ENCODE measurements around the gene ADARB2. TPM values are rescaled to one million over a fixed set of nuclear protein-coding genes. Genes with fewer than 3 reads are reported as not detected.
"Not testable (repeated sequence)": the region's sequence is repeated elsewhere in the genome, so short reads cannot be mapped to it uniquely, and the experiment has no call there.

The ADARB2 gene
- total RNA-seq, 1 donor from 2014 or later, result 0.05 TPM

DNA sequence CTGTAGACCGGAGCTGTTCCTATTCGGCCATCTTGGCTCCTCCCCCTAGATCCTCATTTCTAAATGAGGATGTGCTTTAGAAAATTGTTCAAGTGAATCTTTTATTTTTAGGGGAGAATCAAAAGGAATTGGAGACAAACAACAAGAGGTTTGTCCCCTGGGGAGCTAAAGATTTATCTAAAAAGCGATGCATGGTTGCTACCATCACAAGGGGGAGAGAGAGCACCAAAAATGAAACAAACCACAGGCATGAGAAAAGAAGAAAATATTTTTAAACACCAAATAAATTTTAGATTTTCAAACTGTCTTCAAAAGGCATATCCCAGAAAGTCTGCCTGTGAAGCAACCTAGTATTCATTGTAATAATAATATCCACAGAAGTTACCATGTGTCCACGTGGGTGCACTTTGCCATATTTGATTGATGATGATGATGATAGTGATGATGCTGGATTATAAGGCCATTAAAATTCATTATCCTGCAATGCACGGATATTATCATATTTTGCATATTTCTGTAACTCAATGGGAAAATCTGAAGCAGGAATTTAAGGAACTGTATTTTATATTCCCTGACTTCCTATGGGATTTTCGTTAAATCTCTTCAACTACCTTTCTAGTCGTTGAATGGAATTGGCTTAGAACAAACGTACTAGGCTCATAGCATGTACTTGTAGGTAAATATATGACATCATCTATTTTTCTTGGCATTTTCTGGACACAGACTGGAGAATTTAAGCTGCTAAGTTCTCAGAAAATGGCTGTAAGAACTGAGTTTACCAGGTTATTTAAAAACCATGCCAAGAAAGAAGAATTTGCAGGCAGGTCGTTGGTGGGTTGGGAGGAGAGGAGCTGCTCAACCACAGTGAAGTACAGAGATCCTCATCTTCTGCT, 509.6 kb downstream of the ADARB2 start:
- no peaks in the 10 kb centered on the region for H3K4me1 Mint-ChIP-seq (ENCODE audit: low read depth)
- DNase-seq (ENCODE audit: low spot score), result no peak
- H3K9me3 Mint-ChIP-seq, result no peaks in the 10 kb centered on the region
- no peak overlapping the region for H3K27ac Mint-ChIP-seq
- H3K4me3 Mint-ChIP-seq (ENCODE audit: low read depth), result no peak overlapping the region
- intact Hi-C loops (cut with micrococcal nuclease), result no loop called here
- no peaks in the 10 kb centered on the region for H3K36me3 Mint-ChIP-seq (ENCODE audit: low read depth)
- H3K27me3 Mint-ChIP-seq (ENCODE audit: low read depth), result peaks cover 9% of the 10 kb centered on the region

DNA sequence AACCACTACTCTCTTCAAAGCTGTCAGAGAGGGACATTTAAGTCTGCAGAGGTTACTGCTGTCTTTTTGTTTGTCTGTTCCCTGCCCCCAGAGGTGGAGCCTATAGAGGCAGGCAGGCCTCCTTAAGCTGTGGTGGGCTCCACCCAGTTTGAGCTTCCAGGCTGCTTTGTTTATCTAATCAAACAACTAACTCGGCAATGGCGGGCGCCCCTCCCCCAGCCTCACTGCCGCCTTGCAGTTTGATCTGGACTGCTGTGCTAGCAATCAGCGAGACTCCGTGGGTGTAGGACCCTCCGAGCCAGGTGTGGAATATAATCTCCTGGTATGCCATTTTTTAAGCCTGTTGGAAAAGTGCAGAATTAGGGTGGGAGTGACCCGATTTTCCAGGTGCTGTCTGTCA, 510.4 kb downstream of the ADARB2 start:
- H3K4me3 Mint-ChIP-seq (ENCODE audit: low read depth); DNase-seq (ENCODE audit: low spot score); H3K9me3 Mint-ChIP-seq; intact Hi-C loops (cut with micrococcal nuclease); H3K27ac Mint-ChIP-seq; H3K36me3 Mint-ChIP-seq (ENCODE audit: low read depth); H3K4me1 Mint-ChIP-seq (ENCODE audit: low read depth); H3K27me3 Mint-ChIP-seq (ENCODE audit: low read depth): not testable (repeated sequence)

DNA sequence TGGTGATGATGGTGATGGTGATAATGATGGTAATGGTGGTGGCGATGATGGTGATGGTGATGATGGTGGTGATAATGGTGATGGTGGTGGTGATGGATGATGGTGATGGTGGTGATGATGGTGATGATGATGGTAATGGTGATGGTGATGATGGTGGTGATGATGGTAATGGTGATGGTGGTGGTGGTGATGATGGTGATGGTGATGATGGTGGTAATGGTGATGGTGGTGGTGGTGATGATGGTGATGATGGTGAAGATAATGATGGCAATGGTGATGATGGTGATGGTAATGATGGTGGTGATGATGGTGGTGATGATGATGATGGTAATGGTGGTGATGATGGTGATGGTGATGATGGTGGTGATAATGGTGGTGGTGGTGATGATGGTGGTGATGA, 517.5 kb downstream of the ADARB2 start:
- H3K27ac Mint-ChIP-seq; H3K9me3 Mint-ChIP-seq; DNase-seq (ENCODE audit: low spot score); H3K4me3 Mint-ChIP-seq (ENCODE audit: low read depth); H3K4me1 Mint-ChIP-seq (ENCODE audit: low read depth); H3K36me3 Mint-ChIP-seq (ENCODE audit: low read depth); intact Hi-C loops (cut with micrococcal nuclease); H3K27me3 Mint-ChIP-seq (ENCODE audit: low read depth): not testable (repeated sequence)

DNA sequence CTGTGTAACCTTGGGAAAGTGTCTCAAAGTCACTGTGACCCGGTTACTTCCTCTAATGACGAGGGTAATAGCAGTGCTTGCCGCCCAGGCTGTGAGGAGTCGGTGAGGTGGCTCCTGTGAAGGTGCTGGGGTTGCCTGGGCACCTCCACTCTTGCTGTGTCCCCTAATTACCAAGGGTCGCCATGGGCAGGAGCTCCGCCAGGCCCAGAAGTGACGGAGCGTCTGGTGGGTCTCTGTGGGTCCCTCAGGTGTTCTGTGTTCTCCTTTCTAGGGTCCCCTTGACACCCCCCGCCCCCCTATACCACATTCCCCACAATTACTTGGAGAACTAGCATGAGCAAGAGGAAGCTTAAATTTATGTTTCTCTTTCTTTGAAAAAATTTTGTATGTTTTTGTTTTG, 519.7 kb downstream of the ADARB2 start:
- Mint-ChIP-seq H3K4me1 (ENCODE audit: low read depth) (no peaks in the 10 kb centered on the region), H3K27me3 (ENCODE audit: low read depth) (no peaks in the 10 kb centered on the region), H3K4me3 (ENCODE audit: low read depth) (no peak overlapping the region), H3K9me3 (no peaks in the 10 kb centered on the region), H3K27ac (no peak overlapping the region), H3K36me3 (ENCODE audit: low read depth) (no peaks in the 10 kb centered on the region)
- DNase-seq (ENCODE audit: low spot score), result no peak
- intact Hi-C loops (cut with micrococcal nuclease), result no loop called here

DNA sequence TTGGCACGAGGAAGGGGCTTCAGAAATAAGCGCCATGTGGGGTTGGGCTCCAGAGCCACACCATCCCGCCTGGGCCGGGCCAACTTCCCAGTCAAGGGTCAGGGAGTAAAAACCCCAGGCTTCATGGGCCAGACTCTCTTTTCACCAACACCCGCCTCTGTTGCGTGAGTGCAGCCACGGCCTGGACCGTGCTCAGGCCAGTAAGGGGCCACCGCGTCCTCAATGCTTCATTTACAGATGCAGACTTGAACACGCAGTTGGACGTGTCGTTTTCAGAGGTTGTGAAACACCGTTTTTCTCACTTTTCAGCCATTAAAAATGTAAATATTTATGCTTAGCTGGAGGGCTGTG, 520.1 kb downstream of the ADARB2 start:
- Mint-ChIP-seq H3K4me3 (ENCODE audit: low read depth) (no peak overlapping the region), H3K9me3 (no peaks in the 10 kb centered on the region), H3K4me1 (ENCODE audit: low read depth) (no peaks in the 10 kb centered on the region), H3K27ac (no peak overlapping the region), H3K36me3 (ENCODE audit: low read depth) (no peaks in the 10 kb centered on the region), H3K27me3 (ENCODE audit: low read depth) (no peaks in the 10 kb centered on the region)
- no peak for DNase-seq (ENCODE audit: low spot score)
- intact Hi-C loops (cut with micrococcal nuclease), result no loop called here

DNA sequence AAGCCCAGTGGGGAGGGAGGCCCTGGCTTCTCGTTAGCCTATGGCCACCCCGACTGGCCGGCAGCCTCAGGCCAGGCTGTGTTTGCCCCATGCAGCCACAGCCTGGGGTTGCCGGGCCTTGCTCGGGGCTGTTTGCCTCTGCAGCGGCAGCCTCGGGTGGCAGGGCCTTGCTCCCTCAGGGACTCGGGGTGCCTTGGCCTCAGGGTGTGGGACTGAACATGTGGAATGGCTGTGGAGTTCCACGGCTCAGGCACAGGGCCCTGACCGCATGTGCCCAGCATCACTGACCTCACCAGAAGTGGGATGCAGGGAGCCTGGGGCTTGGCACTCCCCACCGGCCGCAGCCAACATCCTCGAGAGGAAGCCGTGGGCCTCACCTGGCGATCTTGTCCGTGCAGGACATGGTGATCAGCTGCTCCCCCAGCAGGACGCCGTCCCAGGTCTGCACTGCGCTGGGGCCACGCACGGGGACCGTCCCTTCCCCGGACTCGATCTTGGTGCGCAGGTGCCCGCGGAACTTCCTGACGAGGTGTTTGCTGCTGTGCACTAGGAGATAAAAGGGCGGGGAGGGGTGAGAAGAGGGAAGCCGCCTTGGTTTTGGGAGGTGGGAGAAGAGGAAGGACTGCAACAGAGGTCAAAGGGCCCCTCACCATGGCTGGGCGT, 520.6 kb downstream of the ADARB2 start:
- DNase-seq (ENCODE audit: low spot score), result no peak
- Mint-ChIP-seq H3K4me3 (ENCODE audit: low read depth) (no peak overlapping the region), H3K27ac (no peak overlapping the region), H3K36me3 (ENCODE audit: low read depth) (no peaks in the 10 kb centered on the region), H3K9me3 (no peaks in the 10 kb centered on the region), H3K27me3 (ENCODE audit: low read depth) (no peaks in the 10 kb centered on the region), H3K4me1 (ENCODE audit: low read depth) (no peaks in the 10 kb centered on the region)
- intact Hi-C loops (cut with micrococcal nuclease), result no loop called here

DNA sequence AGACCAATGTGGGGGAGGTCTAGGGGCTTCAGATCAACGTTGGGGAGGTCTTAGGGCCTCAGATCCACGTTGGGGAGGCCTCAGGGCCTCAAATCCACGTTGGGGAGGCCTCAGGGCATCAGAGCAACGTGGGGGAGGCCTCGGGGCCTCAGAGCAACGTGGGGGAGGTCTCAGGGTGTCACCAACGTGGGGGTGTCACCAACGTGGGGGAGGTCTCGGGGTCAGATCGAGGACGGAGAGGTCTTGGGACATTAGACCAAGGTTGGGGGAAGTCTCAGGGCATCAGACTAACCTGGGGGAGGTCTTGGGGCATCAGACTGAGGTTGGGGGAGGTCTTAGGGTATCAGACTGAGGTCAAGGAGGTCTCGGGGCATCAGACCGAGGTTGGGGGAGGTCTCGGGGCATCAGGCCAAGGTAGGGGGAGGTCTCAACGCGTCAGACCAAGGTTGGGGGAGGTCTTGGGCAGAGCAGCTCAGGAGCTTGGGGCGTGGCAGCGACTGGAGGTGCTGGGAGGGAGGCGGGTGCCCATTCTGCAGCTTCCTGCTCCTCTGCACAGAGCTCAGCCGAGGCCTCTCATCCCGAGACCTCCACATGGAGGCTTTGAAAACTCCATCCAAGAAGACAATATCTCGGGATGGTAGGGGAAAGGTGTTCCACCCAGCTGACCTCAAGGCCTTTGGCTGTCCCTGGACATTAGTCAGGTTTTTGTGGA, 521.3 kb downstream of the ADARB2 start:
- Mint-ChIP-seq H3K9me3 (no peaks in the 10 kb centered on the region), H3K4me3 (ENCODE audit: low read depth) (no peak overlapping the region), H3K27ac (no peak overlapping the region), H3K36me3 (ENCODE audit: low read depth) (no peaks in the 10 kb centered on the region), H3K4me1 (ENCODE audit: low read depth) (no peaks in the 10 kb centered on the region), H3K27me3 (ENCODE audit: low read depth) (no peaks in the 10 kb centered on the region)
- intact Hi-C loops (cut with micrococcal nuclease), result no loop called here
- DNase-seq (ENCODE audit: low spot score), result no peak

DNA sequence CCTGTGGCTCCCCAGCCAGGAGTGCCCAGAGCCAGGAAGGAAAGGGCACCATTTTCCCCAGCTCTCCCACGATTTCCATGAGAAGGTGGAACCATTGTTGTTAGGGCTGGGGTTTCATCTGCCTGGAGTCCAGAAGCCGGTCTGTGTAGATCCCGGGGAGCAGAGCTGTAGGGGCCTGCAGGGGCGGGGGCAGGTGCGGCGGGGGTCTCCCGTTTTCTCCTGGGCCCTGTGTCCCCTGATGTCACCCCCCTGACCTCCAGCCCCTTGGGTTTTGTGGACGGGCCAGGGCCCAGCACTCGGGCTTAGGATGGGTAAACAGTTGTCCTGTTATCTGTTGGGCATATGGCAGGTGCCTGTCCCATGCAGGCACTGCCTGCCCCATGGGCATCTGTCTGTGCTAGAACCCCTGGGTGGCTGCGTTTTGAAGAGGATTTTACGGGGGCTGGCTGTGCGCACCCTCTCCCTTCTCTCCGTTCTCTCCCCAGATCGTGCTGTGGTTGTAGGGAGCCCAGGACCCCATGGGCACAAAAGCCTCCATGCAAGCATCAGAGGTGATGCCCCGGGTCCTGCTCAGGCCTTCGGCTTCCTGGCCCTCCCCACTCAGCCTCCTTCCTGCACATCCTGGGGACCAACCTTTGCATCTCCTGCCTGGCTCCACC, 522.3 kb downstream of the ADARB2 start:
- no peaks in the 10 kb centered on the region for H3K9me3 Mint-ChIP-seq
- no peaks in the 10 kb centered on the region for H3K27me3 Mint-ChIP-seq (ENCODE audit: low read depth)
- DNase-seq (ENCODE audit: low spot score), result no peak
- no peaks in the 10 kb centered on the region for H3K36me3 Mint-ChIP-seq (ENCODE audit: low read depth)
- intact Hi-C loops (cut with micrococcal nuclease), result no loop called here
- no peaks in the 10 kb centered on the region for H3K4me1 Mint-ChIP-seq (ENCODE audit: low read depth)
- H3K4me3 Mint-ChIP-seq (ENCODE audit: low read depth), result no peak overlapping the region
- H3K27ac Mint-ChIP-seq, result no peak overlapping the region

DNA sequence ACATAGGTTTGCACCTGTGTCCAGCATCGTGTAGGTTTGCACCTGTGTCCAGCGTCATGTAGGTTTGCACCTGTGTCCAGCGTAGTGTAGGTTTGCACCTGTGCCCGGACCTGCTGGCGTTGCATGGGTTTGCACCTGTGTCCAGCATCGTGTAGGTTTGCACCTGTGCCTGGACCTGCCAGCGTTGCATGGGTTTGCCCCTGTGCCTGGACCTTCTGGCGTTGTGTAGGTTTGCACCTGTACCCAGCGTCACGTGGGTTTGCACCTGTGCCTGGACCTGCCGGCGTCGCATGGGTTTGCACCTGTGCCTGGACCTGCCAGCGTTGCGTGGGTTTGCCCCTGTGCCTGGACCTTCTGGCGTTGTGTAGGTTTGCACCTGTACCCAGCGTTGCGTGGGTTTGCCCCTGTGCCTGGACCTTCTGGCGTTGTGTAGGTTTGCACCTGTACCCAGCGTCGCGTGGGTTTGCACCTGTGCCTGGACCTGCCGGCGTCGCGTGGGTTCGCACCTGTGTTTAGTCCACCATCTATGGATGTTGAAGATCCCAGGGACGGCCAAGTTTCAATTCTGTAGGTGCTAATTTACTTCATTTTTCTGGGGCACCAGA, 523.2 kb downstream of the ADARB2 start:
- no peak for DNase-seq (ENCODE audit: low spot score)
- Mint-ChIP-seq H3K4me1 (ENCODE audit: low read depth) (no peaks in the 10 kb centered on the region), H3K4me3 (ENCODE audit: low read depth) (no peak overlapping the region), H3K9me3 (no peaks in the 10 kb centered on the region), H3K36me3 (ENCODE audit: low read depth) (no peaks in the 10 kb centered on the region), H3K27ac (no peak overlapping the region), H3K27me3 (ENCODE audit: low read depth) (no peaks in the 10 kb centered on the region)
- intact Hi-C loops (cut with micrococcal nuclease), result no loop called here

DNA sequence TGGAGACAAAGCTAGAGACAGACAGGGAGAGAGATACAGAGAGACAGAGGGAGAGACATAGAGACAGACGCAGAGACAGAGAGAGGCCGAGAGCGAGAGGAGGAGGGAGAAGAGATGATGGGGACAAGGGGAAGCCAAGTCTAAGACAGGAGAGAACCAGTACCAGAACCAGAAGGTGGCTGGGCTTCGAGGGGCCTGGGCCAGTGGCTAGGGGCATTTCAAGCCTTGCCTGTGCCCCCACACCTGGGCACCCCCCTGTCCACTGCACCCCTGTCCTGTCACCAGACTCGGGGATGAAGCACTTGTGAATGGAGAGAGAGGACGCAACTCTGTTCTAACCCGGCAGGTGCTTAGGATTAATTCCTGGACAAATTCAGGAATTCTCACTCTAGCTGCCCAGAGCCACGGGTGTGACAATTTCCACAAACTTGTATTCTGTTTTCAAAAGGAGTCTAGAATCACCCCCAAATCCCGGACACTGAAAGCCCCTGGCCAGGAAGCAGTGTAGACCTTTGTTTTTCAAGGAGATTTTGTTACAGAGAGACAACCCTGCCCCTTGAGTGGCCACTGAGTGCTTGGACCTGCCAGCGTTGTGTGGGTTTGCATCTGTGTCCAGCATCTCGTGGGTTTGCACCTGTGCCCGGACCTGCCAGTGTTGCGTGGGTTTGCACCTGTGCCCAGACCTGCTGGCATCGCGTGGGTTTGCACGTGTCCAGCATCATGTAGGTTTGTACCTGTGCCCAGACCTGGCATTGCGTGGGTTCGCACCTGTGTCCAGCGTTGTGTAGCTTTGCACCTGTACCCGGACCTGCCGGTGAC, 523.9 kb downstream of the ADARB2 start:
- Mint-ChIP-seq H3K4me3 (ENCODE audit: low read depth) (no peak overlapping the region), H3K36me3 (ENCODE audit: low read depth) (no peaks in the 10 kb centered on the region), H3K27ac (no peak overlapping the region), H3K27me3 (ENCODE audit: low read depth) (no peaks in the 10 kb centered on the region), H3K4me1 (ENCODE audit: low read depth) (no peaks in the 10 kb centered on the region), H3K9me3 (no peaks in the 10 kb centered on the region)
- DNase-seq (ENCODE audit: low spot score), result no peak
- intact Hi-C loops (cut with micrococcal nuclease), result no loop called here

DNA sequence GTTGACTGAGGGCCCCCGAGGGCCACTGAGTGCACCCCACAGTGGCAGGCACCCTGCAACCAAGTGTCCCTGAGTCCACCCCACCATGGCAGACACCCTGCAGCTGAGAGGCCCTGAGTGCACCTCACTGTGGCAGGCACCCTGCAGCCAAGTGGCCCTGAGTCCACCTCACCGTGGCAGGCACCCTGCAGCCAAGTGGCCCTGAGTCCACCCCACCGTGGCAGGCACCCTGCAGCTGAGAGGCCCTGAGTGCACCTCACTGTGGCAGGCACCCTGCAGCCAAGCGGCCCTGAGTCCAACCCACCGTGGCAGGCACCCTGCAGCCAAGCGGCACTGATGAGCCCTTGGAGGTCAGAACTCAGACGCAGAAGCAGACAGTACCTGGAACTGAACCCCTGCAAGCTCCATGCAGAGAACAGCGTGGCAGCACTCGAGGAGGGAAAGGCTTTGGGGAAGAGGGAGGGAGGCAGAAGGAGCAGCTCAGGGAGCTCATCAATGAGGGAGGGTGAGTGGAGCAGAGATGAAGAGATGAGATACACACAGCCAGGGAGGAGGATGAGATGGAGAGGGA, 524.7 kb downstream of the ADARB2 start:
- intact Hi-C loops (cut with micrococcal nuclease), result no loop called here
- Mint-ChIP-seq H3K9me3 (no peaks in the 10 kb centered on the region), H3K4me1 (ENCODE audit: low read depth) (no peaks in the 10 kb centered on the region), H3K36me3 (ENCODE audit: low read depth) (no peaks in the 10 kb centered on the region), H3K27ac (no peak overlapping the region), H3K27me3 (ENCODE audit: low read depth) (no peaks in the 10 kb centered on the region), H3K4me3 (ENCODE audit: low read depth) (no peak overlapping the region)
- no peak for DNase-seq (ENCODE audit: low spot score)

Data from activated T-helper 2 cell treated with anti-CD3 and anti-CD28 coated beads, Interferon-gamma antibody, Interleukin-2, Interleukin-4, amounts not matched to agents 10 μg/mL and 5 μg/mL and 100 μg/mL, durations not matched to agents 14 hours and 24 hours and 36 hours (primary cell).